Ovary (tissue), 9 donors: Measurements from ENCODE around the gene PUSL1. TPM values are rescaled to one million over a fixed set of nuclear protein-coding genes. Genes with fewer than 3 reads are reported as not detected.

Experiments used
- DNase-seq, 5 donors: peaks; one replicate each; pipeline ENCODE4 v3.0.0-alpha.2; 2019 to 2020
- H3K27ac ChIP-seq, 2 donors: fragments of 200-600 bp; one replicate each; pipeline versions ENCODE4 v1.5.1 to v1.8.0; 2019 to 2022
- H3K27me3 ChIP-seq: fragments of 200-600 bp; one replicate; pipeline ENCODE4 v1.8.0; 2022
- H3K36me3 ChIP-seq: fragments of 200-600 bp; sonication (generic); one replicate; pipeline ENCODE4 v1.5.1; 2019
- H3K4me1 ChIP-seq: one replicate; pipeline ENCODE4 v1.8.1; 2013; ENCODE audit warnings: mild to moderate bottlenecking, moderate library complexity; ENCODE audit not compliant: insufficient read depth
- H3K4me3 ChIP-seq: fragments of 200-600 bp; sonication (generic); one replicate; pipeline ENCODE4 v1.5.1; 2017
- H3K9me3 ChIP-seq, 2 donors: fragments of 200-600 bp in 1 of 2; sonication (generic) in 1 of 2; one replicate each; pipeline versions ENCODE4 v1.5.1 to v1.8.1; 2013 to 2019; ENCODE audit warnings: mild to moderate bottlenecking in 1 of 2, moderate library complexity in 1 of 2
- CTCF ChIP-seq, 3 donors: fragments of 450-650 bp in 2 of 3; fragments of 200-600 bp in 1 of 3; IDR thresholded peaks; one replicate each; pipeline versions ENCODE4 v1.5.1 to v1.8.0; 2016 to 2022; ENCODE audit warnings: antibody characterized with exemption in 3 of 3, mild to moderate bottlenecking in 1 of 3
- EP300 ChIP-seq: sonication (generic); formaldehyde crosslinking; IDR thresholded peaks from one replicate; pipeline ENCODE4 v1.6.1; 2017; ENCODE audit warnings: antibody characterized with exemption
- POLR2A ChIP-seq: fragments of 450-650 bp; IDR thresholded peaks from one replicate; pipeline ENCODE4 v1.6.1; 2017; ENCODE audit warnings: antibody characterized with exemption, mild to moderate bottlenecking, moderate library complexity
- WGBS, 3 donors: extraction: QIAGEN DNeasy Blood & Tissue Kit in 1 of 3; methylation state at CpG; one replicate each; pipeline versions ENCODE4 v1.1.5 to v1.1.7; 2013 to 2017; 5-methylcytosine and 5-hydroxymethylcytosine counted together
- intact Hi-C, 4 donors: fragments of 100-400 bp; cut with DNase I; formaldehyde crosslinking; loops; one replicate each; pipeline versions ENCODE4 v1.11.0 to v1.15.1; 2022 to 2023
- polyA plus RNA-seq, 2 donors: library from polyadenylated mRNA; stranded (reverse); fragments of 200-250 nt in 1 of 2; fragments of 350-450 nt in 1 of 2; fragmentation: Illumina TruSeq in 1 of 2; extraction: RNeasy Lipid Tissue Mini Kit (QIAGEN cat#74804) in 1 of 2; gene quantifications; one replicate each; pipeline ENCODE4 v1.2.3, GENCODE V29; 2013 to 2014
- total RNA-seq, 7 donors: library from RNA; depleted of rRNA in 2 of 7; stranded (reverse); fragments of >200 nt in 2 of 7; fragmentation: NEBNext Ultra II Directional in 3 of 7; extraction: Animal tissue kit (Norgen Biotek cat#: 25700) in 3 of 7; gene quantifications; one replicate each; pipeline versions ENCODE4 v1.1.0 to v1.2.4, GENCODE V29; 2016 to 2023
- donor health status: DM: no; HTN: no; CAD: no; lungs with moderate emphysema.
- donor health status: DM: no; HTN: no; CAD: no.
- donor health status: Bipolar disorder and iron deficiency.
- donor health status: DM: yes; HTN: yes; CAD: no.
- donor health status: DM: no; HTN: no; CAD: no.
- donor health status: DM: yes; HTN: yes; CAD: no.

Gene PUSL1
- total and polyA plus RNA-seq, 9 donors, result 0.18 to 27.6 (median 20.8) TPM

GRCh38 chr1:1347026-1347595 lies 38.7 kb downstream of the PUSL1 start:
- no peak for DNase-seq
- H3K9me3 ChIP-seq, result no peaks in the 10 kb centered on the region
- H3K4me1 ChIP-seq, result peaks cover 33% of the 10 kb centered on the region
- WGBS, 3 donors, result 73 to 82% (median 80%) methylated on average over 10 of the region's 10 CpGs
- TF ChIP-seq EP300 (no peak), CTCF (IDR thresholded peaks at IDR 0.05) (no peak), POLR2A (no peak)
- H3K27ac ChIP-seq, result peak overlapping the region; percentile 20 to 53
- no peaks in the 10 kb centered on the region for H3K36me3 ChIP-seq
- intact Hi-C loops, result no loop called here
- H3K27me3 ChIP-seq, result no peaks in the 10 kb centered on the region
- H3K4me3 ChIP-seq, result no peak overlapping the region

GRCh38 chr1:1347663-1348419 lies 39.4 kb downstream of the PUSL1 start:
- Histone ChIP-seq H3K36me3 (no peaks in the 10 kb centered on the region), H3K27me3 (no peaks in the 10 kb centered on the region), H3K9me3 (no peaks in the 10 kb centered on the region), H3K27ac (peak overlapping the region; percentile 20 to 53), H3K4me1 (peaks cover 33% of the 10 kb centered on the region), H3K4me3 (peak overlapping the region; percentile 46)
- intact Hi-C loops, result loop anchor here in 1 of 4 donors (2.0 kb wide), 2 partner anchors 23 to 51 kb away; partner anchors contain the start of genes CCNL2, CPTP and INTS11
- DNase-seq, result no peak
- no peak for TF ChIP-seq POLR2A
- whole genome bisulfite sequencing, 3 donors, result 14 to 18% (median 17%) methylated on average over 6 to 26 of the region's 26 CpGs

GRCh38 chr1:1348420-1349255 lies 40.2 kb downstream of the PUSL1 start:
- H3K27me3 ChIP-seq, result no peaks in the 10 kb centered on the region
- peak overlapping the region; percentile 20 to 53 for H3K27ac ChIP-seq
- no peaks in the 10 kb centered on the region for H3K9me3 ChIP-seq
- TF ChIP-seq POLR2A (no peak), EP300 (no peak), CTCF (IDR thresholded peaks at IDR 0.05) (no peak)
- peak overlapping the region; percentile 46 for H3K4me3 ChIP-seq
- WGBS, 3 donors, result 1% methylated on average over 36 to 109 of the region's 109 CpGs
- intact Hi-C loops, result loop anchor here in 1 of 4 donors (1.0 to 2.0 kb wide), 3 partner anchors 24 to 75 kb away; partner anchors contain the start of genes CCNL2, CPTP, INTS11 and UBE2J2
- H3K4me1 ChIP-seq, result peaks cover 33% of the 10 kb centered on the region
- no peaks in the 10 kb centered on the region for H3K36me3 ChIP-seq
- peak in 3 of 5 donors; percentile 64 to 77 (median 66) for DNase-seq

GRCh38 chr1:1349256-1350012 lies 41.0 kb downstream of the PUSL1 start, which contains the start of gene DVL1:
Gene DVL1, minus strand, starts transcription at chr1:1349418. Its CDS starts 353 bp downstream, at chr1:1349065.
- WGBS, 3 donors, result 0 to 1% (median 0%) methylated on average over 27 to 121 of the region's 122 CpGs
- no peaks in the 10 kb centered on the region for H3K27me3 ChIP-seq
- H3K4me1 ChIP-seq, result peaks cover 33% of the 10 kb centered on the region
- no peaks in the 10 kb centered on the region for H3K9me3 ChIP-seq
- H3K4me3 ChIP-seq, result peak within 1 kb of the TSS; percentile 60
- H3K36me3 ChIP-seq, result no peaks in the 10 kb centered on the region
- no peak for TF ChIP-seq EP300
- peak; percentile 41 for TF ChIP-seq POLR2A
- peak in 2 of 3 donors; percentile 68 to 77 for TF ChIP-seq CTCF (IDR thresholded peaks at IDR 0.05)
- peak; percentile 74 to 86 (median 81) for DNase-seq
- peak within 1 kb of the TSS; percentile 59 to 90 for H3K27ac ChIP-seq
- intact Hi-C loops, result loop anchor here in 1 of 4 donors (1.0 to 2.0 kb wide), 3 partner anchors 25 to 76 kb away; partner anchors contain the start of genes CCNL2, CPTP, INTS11 and UBE2J2
